Hepatocyte (in vitro differentiated cells): ENCODE results near the gene CLEC18A.

Experiments used
- EZH2 ChIP-seq: fragments of 200-600 bp; sonication (generic); IDR thresholded peaks from 2 replicates; pipeline ENCODE4 v1.6.1; 2016; ENCODE audit warnings: antibody characterized with exemption, mild to moderate bottlenecking, borderline replicate concordance
- EZH2phosphoT487 ChIP-seq: fragments of 200-600 bp; sonication (generic); IDR thresholded peaks from one replicate; pipeline ENCODE4 v1.6.1; 2018; ENCODE audit warnings: antibody characterized with exemption, mild to moderate bottlenecking, low read depth, moderate library complexity; ENCODE audit not compliant: unreplicated experiment, severe bottlenecking
- TF ChIP-seq, protein P1 (sequence below): fragments of 200-600 bp; sonication (generic); IDR thresholded peaks from 2 replicates; pipeline ENCODE4 v1.5.1; 2016; ENCODE audit warnings: antibody characterized with exemption, mild to moderate bottlenecking; ENCODE audit not compliant: poor library complexity

DNA sequence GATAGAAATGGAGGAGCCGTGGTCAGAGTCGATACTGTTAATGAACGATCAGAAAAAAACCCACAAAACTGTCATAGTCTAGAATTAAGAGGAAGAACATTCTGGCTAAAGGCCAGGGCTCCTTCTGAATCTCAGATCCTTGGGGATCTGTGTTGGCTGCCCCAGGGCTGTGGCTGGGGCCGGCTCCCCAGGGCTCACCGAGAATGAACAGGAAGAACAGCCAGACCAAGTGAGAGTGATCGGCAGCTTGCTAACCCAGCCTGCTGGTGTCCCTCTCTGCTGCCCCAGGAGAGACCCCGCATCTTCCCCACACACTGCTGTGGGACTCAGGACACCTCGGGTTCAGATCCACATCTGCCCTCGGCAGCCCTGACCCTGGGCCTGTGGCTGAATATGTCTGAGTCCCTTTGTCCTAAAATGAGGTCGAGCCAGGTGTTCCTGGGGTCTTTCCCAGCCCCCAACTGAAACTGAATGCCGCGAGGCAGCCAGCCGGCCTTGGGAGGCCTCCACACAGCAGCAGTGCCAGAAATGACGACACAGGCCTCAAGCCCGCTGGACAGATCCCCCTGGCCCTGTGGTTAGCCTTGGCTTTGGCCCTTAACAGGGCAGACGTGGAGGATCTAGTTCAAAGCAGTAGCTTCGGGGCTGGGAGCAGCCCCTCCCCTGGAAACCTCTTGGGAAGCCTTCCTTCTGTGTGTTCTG is 23.9 kb upstream of the CLEC18A start:
- TF ChIP-seq, protein P1, sequence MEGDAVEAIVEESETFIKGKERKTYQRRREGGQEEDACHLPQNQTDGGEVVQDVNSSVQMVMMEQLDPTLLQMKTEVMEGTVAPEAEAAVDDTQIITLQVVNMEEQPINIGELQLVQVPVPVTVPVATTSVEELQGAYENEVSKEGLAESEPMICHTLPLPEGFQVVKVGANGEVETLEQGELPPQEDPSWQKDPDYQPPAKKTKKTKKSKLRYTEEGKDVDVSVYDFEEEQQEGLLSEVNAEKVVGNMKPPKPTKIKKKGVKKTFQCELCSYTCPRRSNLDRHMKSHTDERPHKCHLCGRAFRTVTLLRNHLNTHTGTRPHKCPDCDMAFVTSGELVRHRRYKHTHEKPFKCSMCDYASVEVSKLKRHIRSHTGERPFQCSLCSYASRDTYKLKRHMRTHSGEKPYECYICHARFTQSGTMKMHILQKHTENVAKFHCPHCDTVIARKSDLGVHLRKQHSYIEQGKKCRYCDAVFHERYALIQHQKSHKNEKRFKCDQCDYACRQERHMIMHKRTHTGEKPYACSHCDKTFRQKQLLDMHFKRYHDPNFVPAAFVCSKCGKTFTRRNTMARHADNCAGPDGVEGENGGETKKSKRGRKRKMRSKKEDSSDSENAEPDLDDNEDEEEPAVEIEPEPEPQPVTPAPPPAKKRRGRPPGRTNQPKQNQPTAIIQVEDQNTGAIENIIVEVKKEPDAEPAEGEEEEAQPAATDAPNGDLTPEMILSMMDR, result no peak
- no peak for TF ChIP-seq EZH2
- TF ChIP-seq EZH2phosphoT487, result no peak
